HFF-Myc (cell line): ENCODE results near the gene OCIAD2.
"Not testable (repeated sequence)": the region's sequence is repeated elsewhere in the genome, so short reads cannot be mapped to it uniquely, and the experiment has no call there.

Source experiments
- DNase-seq: peaks from one replicate; pipeline ENCODE4 v3.0.0-alpha.2; 2011; ENCODE audit warnings: low read depth; ENCODE audit errors: extremely low read depth
- H3K4me3 ChIP-seq: replicated peaks from 2 replicates; pipeline ENCODE4 v1.5.1; 2011; ENCODE audit warnings: low read depth, mild to moderate bottlenecking, control low read depth, low read length
- TF ChIP-seq, protein P1 (sequence below): IDR thresholded peaks from 2 replicates; pipeline ENCODE4 v1.5.1; 2012; ENCODE audit warnings: mild to moderate bottlenecking, low read depth, low read length, control low read depth; ENCODE audit errors: missing control alignments

OCIAD2 gene

DNA sequence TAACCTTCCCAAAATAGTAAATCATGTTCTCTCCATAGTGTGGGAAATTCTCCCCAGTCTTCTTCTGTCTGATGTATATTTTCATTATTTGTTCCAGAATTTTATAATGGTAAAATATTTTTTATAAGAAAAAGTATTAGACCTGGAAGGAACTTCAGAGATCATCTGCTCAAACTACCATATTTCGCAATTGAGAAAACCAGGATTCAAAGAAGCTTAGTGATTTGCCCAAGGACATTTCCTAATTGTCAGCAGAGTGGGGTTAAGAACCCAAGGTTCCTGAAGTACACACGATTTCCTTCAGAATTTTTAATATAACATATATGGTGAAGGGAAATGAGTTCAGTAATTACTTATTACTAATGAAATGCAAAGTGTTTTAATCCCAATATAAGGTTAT lies 51.6 kb downstream of the OCIAD2 start:
- TF ChIP-seq, protein P1, sequence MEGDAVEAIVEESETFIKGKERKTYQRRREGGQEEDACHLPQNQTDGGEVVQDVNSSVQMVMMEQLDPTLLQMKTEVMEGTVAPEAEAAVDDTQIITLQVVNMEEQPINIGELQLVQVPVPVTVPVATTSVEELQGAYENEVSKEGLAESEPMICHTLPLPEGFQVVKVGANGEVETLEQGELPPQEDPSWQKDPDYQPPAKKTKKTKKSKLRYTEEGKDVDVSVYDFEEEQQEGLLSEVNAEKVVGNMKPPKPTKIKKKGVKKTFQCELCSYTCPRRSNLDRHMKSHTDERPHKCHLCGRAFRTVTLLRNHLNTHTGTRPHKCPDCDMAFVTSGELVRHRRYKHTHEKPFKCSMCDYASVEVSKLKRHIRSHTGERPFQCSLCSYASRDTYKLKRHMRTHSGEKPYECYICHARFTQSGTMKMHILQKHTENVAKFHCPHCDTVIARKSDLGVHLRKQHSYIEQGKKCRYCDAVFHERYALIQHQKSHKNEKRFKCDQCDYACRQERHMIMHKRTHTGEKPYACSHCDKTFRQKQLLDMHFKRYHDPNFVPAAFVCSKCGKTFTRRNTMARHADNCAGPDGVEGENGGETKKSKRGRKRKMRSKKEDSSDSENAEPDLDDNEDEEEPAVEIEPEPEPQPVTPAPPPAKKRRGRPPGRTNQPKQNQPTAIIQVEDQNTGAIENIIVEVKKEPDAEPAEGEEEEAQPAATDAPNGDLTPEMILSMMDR = no peak
- DNase-seq = no peak
- no peak overlapping the region for H3K4me3 ChIP-seq

DNA sequence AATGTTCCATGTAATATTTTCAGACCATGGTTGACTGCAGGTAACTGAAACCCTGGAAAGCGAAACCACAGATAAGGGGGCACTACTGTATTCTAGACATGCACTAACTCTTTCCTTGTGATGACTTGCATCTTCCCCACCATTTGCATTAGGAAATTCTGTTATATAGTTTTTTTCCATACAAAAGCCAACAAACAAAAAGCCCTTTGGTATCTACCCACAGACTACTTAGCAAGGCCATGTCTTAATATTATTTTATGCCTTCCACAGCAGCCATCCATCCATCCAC lies 52.2 kb downstream of the OCIAD2 start:
- TF ChIP-seq, protein P1 = no peak
- no peak overlapping the region for H3K4me3 ChIP-seq
- no peak for DNase-seq

DNA sequence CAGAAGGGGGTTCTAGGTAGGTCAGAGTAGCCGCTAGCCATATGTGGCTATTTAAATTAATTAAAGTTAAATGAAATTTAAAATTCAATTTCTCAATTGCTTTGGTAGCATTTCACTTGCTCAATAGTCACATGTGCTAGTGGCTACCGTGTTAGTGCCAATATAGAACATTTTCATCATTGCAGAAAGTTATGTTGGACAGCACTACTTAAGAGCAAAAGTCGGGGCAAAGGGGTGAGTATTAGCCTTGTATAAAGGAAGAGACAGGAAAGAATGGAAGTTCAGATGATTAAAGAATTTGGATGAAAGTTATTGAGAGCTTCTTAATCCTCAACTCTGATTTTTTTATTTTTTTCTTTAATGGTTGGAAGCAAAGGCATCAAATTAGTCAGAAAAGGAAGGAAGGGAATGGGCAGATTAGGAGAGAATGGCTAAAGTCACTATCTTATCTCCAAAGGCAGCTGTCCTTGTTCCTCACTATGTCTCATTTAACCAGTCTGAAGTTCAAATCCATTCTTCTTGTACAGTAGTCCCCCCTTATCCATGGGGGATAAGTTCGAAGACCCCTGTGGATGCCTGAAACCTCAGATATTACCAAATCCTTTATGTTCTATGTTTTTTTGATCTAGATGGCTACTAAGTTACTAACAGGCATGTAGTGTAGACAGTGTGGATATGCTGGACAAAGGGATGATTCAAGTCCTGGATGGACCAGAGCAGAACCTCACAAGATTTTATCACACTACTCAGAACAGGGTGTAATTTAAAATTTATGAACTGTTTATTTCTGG lies 52.8 kb downstream of the OCIAD2 start:
- DNase-seq = no peak
- no peak overlapping the region for H3K4me3 ChIP-seq
- TF ChIP-seq, protein P1 = no peak

DNA sequence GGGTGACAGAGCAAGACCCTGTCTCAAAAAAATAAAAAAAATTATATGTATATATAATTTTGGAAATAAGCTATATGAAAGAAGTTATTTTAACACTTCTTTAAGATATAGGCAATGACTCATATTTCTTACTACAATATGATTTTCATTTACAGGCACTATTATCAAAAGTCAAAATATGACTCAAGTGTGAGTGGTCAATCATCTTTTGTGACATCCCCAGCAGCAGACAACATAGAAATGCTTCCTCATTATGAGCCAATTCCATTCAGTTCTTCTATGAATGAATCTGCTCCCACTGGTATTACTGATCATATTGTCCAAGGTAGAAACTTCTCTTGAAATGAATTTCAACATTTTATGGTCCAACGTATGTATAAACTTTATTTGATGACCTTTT lies 54.9 kb downstream of the OCIAD2 start:
- TF ChIP-seq, protein P1 = no peak
- H3K4me3 ChIP-seq = no peak overlapping the region
- DNase-seq = no peak

DNA sequence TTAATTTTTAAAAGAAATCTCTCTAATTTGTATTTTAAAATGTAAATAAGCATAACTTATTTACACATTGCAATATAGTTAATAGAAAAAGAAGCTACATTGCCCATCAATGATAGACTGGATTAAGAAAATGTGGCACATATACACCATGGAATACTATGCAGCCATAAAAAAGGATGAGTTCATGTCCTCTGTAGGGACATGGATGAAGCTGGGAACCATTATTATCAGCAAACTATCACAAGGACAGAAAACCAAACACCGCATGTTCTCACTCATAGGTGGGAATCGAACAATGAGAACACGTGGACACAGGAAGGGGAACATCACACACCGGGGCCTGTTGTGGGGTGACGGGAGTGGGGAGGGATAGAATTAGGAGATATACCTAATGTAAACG lies 57.8 kb downstream of the OCIAD2 start:
- not testable (repeated sequence) for H3K4me3 ChIP-seq, DNase-seq

DNA sequence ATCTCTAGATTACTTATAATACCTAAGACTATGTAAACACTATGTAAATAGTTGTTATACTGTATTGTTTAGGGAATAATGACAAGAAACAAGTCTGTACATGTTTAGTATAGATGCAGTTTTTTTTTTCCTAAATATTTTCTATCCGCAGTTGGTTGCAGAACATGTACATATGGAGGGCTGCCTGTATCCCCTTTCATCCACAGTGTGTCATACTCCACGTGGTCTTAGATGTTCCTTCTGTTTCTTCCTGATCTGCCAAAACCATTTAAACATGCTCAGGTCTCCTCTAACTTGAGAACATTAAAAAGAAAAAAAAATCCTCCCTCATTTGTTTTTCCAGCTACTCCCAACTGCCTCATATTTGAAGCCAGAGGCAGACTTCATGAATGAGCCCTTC lies 61.7 kb downstream of the OCIAD2 start:
- no peak for DNase-seq
- TF ChIP-seq, protein P1 = no peak
- no peak overlapping the region for H3K4me3 ChIP-seq

DNA sequence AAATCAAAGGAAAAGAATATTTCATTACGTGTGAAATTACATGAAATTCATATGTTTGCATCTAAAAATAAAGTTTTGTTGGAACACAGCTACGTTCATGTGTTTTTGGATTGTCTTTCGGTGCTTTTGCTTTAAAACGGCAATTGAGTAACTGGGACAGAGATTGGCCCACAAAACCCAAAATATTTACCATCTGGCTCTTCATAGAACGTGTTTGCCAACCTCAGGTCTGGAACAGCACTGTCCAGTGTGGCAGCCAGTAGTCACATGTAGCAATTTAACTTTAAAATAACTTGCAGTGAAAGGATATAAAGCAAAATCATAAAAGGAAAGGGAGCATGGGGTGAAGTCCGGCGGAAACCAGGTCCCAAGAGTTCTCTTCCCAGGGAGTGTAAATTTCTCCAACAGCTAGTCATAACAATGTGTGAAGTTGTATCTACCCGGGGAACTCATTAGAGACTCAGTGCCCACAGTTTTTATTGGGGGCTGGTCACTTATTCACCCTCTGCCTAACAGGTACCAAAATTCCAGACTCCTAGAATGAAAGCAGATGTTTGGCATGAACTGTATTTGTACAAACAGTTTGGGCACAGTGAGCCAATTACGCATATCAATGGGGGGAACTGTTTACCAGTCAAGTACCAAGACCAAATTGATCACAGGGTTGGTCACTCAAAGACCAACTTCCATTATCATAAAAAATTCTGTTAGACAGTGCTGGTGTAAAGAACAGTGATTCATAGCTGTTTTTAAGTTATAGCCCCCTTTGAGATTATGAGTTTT lies 65.3 kb downstream of the OCIAD2 start:
- no peak overlapping the region for H3K4me3 ChIP-seq
- DNase-seq = no peak
- TF ChIP-seq, protein P1 = no peak
